HepG2 (cell line): ENCODE data around the gene MTCP1. TPM values are rescaled to one million over a fixed set of nuclear protein-coding genes. Genes with fewer than 3 reads are reported as not detected.

ENCODE experiments used
- ATAC-seq: fragments of 200-7000 bp; cut with Tn5 transposase; 3 replicates; pipeline ENCODE4 v1.9.1; 2020; ENCODE audit warnings: mild to moderate bottlenecking, moderate library complexity
- BruUV-seq: library from RNA; stranded (reverse); fragments of 400-500 nt; replicated peaks from 2 replicates; lab custom pipeline; 2021; lab: Mats Ljungman, UMichigan
- CTCF ChIA-PET: fragments of 300-600 bp; formaldehyde crosslinking; extraction: SDS; loops from one replicate; lab custom pipeline; 2021; ENCODE audit warnings: low total read pairs, inconsistent platforms, low intra/inter-chr PET ratio; lab: Yijun Ruan, JAX
- POLR2A ChIA-PET: fragments of 350-600 bp; sonication (Branson Sonifier 250); formaldehyde crosslinking; loops from one replicate; lab custom pipeline; 2020; ENCODE audit warnings: antibody characterized with exemption, inconsistent platforms; lab: Yijun Ruan, JAX
- DNase-seq: peaks from one replicate; pipeline ENCODE4 v3.0.0-alpha.2; 2015; ENCODE audit warnings: low spot score
- FAIRE-seq: peaks from 3 replicates; lab custom pipeline; 2011; peaks lifted over from hg19 to GRCh38; lab: Jason Lieb, UNC
- H2AFZ ChIP-seq: one replicate; pipeline ENCODE4 v1.6.1; 2011; ENCODE audit warnings: low read length, inconsistent platforms
- H3K27ac ChIP-seq: fragments of 300-600 bp; 3 replicates; pipeline ENCODE4 v1.8.0; 2011; ENCODE audit warnings: mixed run types, mild to moderate bottlenecking, mixed read lengths, low read length, inconsistent platforms; ENCODE audit not compliant: insufficient read depth; ENCODE audit errors: extremely low read length
- H3K27me3 ChIP-seq, 2 experiments: fragments of 200-600 bp in 1 of 2; 2 replicates in 1 of 2; 3 replicates in 1 of 2; pipeline versions ENCODE4 v1.6.0 to v1.8.0; 2011; ENCODE audit warnings: low read length in 2 of 2, mild to moderate bottlenecking in 2 of 2, moderate library complexity in 2 of 2, inconsistent platforms in 1 of 2; ENCODE audit not compliant: insufficient read depth in 2 of 2, control insufficient read depth in 1 of 2
- H3K36me3 ChIP-seq, 2 experiments: fragments of 200-600 bp in 1 of 2; replicated peaks in 1 of 2; 2 replicates in 1 of 2; 3 replicates in 1 of 2; pipeline versions ENCODE4 v1.5.1 to v1.8.0; 2011; ENCODE audit warnings: low read length in 2 of 2, inconsistent platforms in 1 of 2; ENCODE audit not compliant: insufficient read depth in 2 of 2, control insufficient read depth in 1 of 2
- H3K4me1 ChIP-seq: 2 replicates; pipeline ENCODE4 v1.5.1; 2012; ENCODE audit warnings: low read length, inconsistent platforms; ENCODE audit not compliant: insufficient read depth
- H3K4me2 ChIP-seq: 2 replicates; pipeline ENCODE4 v1.6.0; 2011; ENCODE audit warnings: low read depth, low read length, inconsistent platforms
- H3K4me3 ChIP-seq, 3 experiments: fragments of 200-600 bp in 1 of 3; sonication (generic), shearing (Covaris generic) in 1 of 3; replicated peaks in 1 of 3; 2 replicates each; pipeline ENCODE4 v1.5.1; 2011 to 2016; ENCODE audit warnings: low read length in 3 of 3, inconsistent platforms in 2 of 3, low read depth in 2 of 3, mild to moderate bottlenecking in 2 of 3, control low read depth in 1 of 3, mixed read lengths in 1 of 3; ENCODE audit not compliant: insufficient read depth in 1 of 3
- H3K79me2 ChIP-seq: one replicate; pipeline ENCODE4 v1.6.1; 2011; ENCODE audit warnings: low read length, inconsistent platforms; ENCODE audit not compliant: insufficient read depth
- H3K9ac ChIP-seq: 2 replicates; pipeline ENCODE4 v1.6.0; 2011; ENCODE audit warnings: mild to moderate bottlenecking, low read depth, low read length, inconsistent platforms; ENCODE audit not compliant: insufficient read depth
- H3K9me3 ChIP-seq: 2 replicates; pipeline ENCODE4 v1.5.1; 2012; ENCODE audit warnings: mild to moderate bottlenecking, low read length
- H4K20me1 ChIP-seq: 2 replicates; pipeline ENCODE4 v1.6.0; 2011; ENCODE audit warnings: inconsistent platforms, mild to moderate bottlenecking, low read length, moderate library complexity; ENCODE audit not compliant: insufficient read depth
- ARNT2 ChIP-seq: sonication (generic); formaldehyde crosslinking; IDR thresholded peaks from 2 replicates; pipeline ENCODE4 v1.8.0; 2022; ENCODE audit warnings: mild to moderate bottlenecking, low read depth, missing genetic modification reagents, moderate library complexity
- CREB1 ChIP-seq, 2 experiments: fragments of 450-650 bp in 1 of 2; IDR thresholded peaks; 2 replicates each; pipeline ENCODE4 v1.6.1; 2016 to 2017; ENCODE audit warnings: control low read depth in 1 of 2, mild to moderate bottlenecking in 1 of 2, missing compliant biosample characterization in 1 of 2, missing genetic modification characterization in 1 of 2
- FOSL2 ChIP-seq: sonication (generic); formaldehyde crosslinking; IDR thresholded peaks from 2 replicates; pipeline ENCODE4 v1.4.0; 2020; ENCODE audit warnings: missing genetic modification reagents
- FOXA1 ChIP-seq, 2 experiments: fragments of 450-650 bp in 1 of 2; sonication (generic) in 1 of 2; formaldehyde crosslinking in 1 of 2; IDR thresholded peaks; 2 replicates each; pipeline versions ENCODE4 v1.4.0 to v1.6.1; 2016 to 2020; ENCODE audit warnings: missing genetic modification reagents in 1 of 2
- FOXA3 ChIP-seq: IDR thresholded peaks from 2 replicates; pipeline ENCODE4 v1.6.1; 2016; ENCODE audit warnings: missing genetic modification reagents, missing compliant biosample characterization
- HMG20A ChIP-seq: IDR thresholded peaks from 2 replicates; pipeline ENCODE4 v1.6.1; 2016; ENCODE audit warnings: borderline replicate concordance
- PITX1 ChIP-seq: sonication (generic); formaldehyde crosslinking; IDR thresholded peaks from 2 replicates; pipeline ENCODE4 v1.5.1; 2020; ENCODE audit warnings: mild to moderate bottlenecking, missing genetic modification reagents
- SOX5 ChIP-seq: IDR thresholded peaks from 2 replicates; pipeline ENCODE4 v1.6.1; 2016; ENCODE audit warnings: borderline replicate concordance
- WGBS: methylation state at CpG from one replicate; pipeline ENCODE4 v1.1.6; 2017; ENCODE audit warnings: low lambda C conversion rate; 5-methylcytosine and 5-hydroxymethylcytosine counted together
- in situ Hi-C: cut with HindIII; loops from 2 replicates; pipeline ENCODE4 v1.10.0; 2017; ENCODE audit warnings: low pct_unique_long_range_greater_than_20kb; ENCODE audit not compliant: extremely low pct_ligation_motif_present
- intact Hi-C: fragments of 100-400 bp; cut with micrococcal nuclease; formaldehyde crosslinking; loops from one replicate; pipeline ENCODE4 v1.10.0; 2022; ENCODE audit not compliant: unreplicated experiment
- polyA plus RNA-seq, 8 experiments: library from polyadenylated mRNA; depleted of rRNA in 3 of 8; stranded (reverse) in 7 of 8; unstranded in 1 of 8; fragments of >200 nt; fragmentation: Illumina TruSeq in 4 of 8; extraction: Trizol in 4 of 8; gene quantifications; 2 replicates each; pipeline versions ENCODE4 v1.2.1 to v1.2.3, GENCODE V29; 2011 to 2016; ENCODE audit warnings: low read depth in 4 of 8, missing spikeins in 1 of 8, mixed read lengths in 1 of 8; ENCODE audit not compliant: insufficient read depth in 1 of 8
- total RNA-seq, 5 experiments: library from RNA; depleted of rRNA; stranded (reverse); fragments of >200 nt; fragmentation: Illumina TruSeq; extraction: Trizol; gene quantifications; 2 replicates each; pipeline ENCODE4 v1.2.3, GENCODE V29; 2016; ENCODE audit warnings: low read depth in 1 of 5
- TF ChIP-seq, protein P1 (sequence below): sonication (generic); formaldehyde crosslinking; IDR thresholded peaks from 2 replicates; pipeline ENCODE4 v1.4.0; 2020; ENCODE audit warnings: missing genetic modification reagents
- TF ChIP-seq, protein P2 (sequence below): sonication (generic); formaldehyde crosslinking; conservative IDR thresholded peaks from 2 replicates; pipeline ENCODE4 v1.4.0; 2020; ENCODE audit warnings: mild to moderate bottlenecking, missing genetic modification reagents, moderate library complexity

MTCP1 gene
- total and polyA plus RNA-seq, 2 of the 13 experiments (the other 11 are each of a cell fraction or from before 2014, with no cell fraction given), result 5.1 to 18.9 TPM

DNA sequence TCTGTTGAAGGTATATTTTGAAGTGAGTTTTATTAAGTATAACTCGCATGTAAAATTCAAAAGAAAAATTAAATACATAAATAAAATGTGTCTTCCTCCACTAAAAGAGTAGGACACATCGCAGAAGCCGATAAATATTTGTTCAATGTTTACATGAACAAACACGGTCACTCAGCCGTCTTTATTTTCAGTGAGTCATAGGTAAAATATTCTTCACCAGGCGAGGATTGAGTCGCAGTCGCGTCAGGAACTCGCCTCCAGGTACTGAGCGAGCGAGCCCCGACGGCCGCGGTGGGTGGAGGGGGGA is 44.6 kb downstream of the MTCP1 start:
- Histone ChIP-seq H3K4me3 (peak overlapping the region; percentile 40 to 63 (median 47); a peak in 4 of 6 replicates), H2AFZ (no peak overlapping the region), H3K4me2 (peak overlapping the region; percentile 49), H3K4me1 (peaks cover 33% of the 10 kb centered on the region; the same call in 1 of the 2 replicates), H3K36me3 (no peaks in the 10 kb centered on the region), H3K9me3 (no peaks in the 10 kb centered on the region), H3K79me2 (peaks cover 27% of the 10 kb centered on the region), H3K9ac (peak overlapping the region; percentile 89; the same call in 1 of the 2 replicates), H3K27me3 (no peaks in the 10 kb centered on the region; a peak in 1 of 5 replicates), H3K27ac (peak overlapping the region; percentile 97), H4K20me1 (no peaks in the 10 kb centered on the region)
- TF ChIP-seq ARNT2 (CRISPR knock-in tag), result no peak
- TF ChIP-seq SOX5 (CRISPR knock-in tag), result no peak
- TF ChIP-seq HMG20A, result peak; percentile 15; the same call in 1 of the 2 replicates
- peak; percentile 69; the same call in 1 of the 2 replicates for TF ChIP-seq FOXA3 (CRISPR knock-in tag)
- TF ChIP-seq, protein P1, sequence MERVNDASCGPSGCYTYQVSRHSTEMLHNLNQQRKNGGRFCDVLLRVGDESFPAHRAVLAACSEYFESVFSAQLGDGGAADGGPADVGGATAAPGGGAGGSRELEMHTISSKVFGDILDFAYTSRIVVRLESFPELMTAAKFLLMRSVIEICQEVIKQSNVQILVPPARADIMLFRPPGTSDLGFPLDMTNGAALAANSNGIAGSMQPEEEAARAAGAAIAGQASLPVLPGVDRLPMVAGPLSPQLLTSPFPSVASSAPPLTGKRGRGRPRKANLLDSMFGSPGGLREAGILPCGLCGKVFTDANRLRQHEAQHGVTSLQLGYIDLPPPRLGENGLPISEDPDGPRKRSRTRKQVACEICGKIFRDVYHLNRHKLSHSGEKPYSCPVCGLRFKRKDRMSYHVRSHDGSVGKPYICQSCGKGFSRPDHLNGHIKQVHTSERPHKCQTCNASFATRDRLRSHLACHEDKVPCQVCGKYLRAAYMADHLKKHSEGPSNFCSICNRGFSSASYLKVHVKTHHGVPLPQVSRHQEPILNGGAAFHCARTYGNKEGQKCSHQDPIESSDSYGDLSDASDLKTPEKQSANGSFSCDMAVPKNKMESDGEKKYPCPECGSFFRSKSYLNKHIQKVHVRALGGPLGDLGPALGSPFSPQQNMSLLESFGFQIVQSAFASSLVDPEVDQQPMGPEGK (CRISPR knock-in tag), result 0 out of 2 replicates have a peak, but pooled peaks have one; percentile 40
- TF ChIP-seq FOSL2 (CRISPR knock-in tag), result peak; percentile 89
- no peak for TF ChIP-seq CREB1 (IDR thresholded peaks at IDR 0.05)
- 0 out of 2 replicates have a peak, but pooled peaks have one; percentile 9 for TF ChIP-seq CREB1 (CRISPR knock-in tag; IDR thresholded peaks at IDR 0.05)
- TF ChIP-seq, protein P2, sequence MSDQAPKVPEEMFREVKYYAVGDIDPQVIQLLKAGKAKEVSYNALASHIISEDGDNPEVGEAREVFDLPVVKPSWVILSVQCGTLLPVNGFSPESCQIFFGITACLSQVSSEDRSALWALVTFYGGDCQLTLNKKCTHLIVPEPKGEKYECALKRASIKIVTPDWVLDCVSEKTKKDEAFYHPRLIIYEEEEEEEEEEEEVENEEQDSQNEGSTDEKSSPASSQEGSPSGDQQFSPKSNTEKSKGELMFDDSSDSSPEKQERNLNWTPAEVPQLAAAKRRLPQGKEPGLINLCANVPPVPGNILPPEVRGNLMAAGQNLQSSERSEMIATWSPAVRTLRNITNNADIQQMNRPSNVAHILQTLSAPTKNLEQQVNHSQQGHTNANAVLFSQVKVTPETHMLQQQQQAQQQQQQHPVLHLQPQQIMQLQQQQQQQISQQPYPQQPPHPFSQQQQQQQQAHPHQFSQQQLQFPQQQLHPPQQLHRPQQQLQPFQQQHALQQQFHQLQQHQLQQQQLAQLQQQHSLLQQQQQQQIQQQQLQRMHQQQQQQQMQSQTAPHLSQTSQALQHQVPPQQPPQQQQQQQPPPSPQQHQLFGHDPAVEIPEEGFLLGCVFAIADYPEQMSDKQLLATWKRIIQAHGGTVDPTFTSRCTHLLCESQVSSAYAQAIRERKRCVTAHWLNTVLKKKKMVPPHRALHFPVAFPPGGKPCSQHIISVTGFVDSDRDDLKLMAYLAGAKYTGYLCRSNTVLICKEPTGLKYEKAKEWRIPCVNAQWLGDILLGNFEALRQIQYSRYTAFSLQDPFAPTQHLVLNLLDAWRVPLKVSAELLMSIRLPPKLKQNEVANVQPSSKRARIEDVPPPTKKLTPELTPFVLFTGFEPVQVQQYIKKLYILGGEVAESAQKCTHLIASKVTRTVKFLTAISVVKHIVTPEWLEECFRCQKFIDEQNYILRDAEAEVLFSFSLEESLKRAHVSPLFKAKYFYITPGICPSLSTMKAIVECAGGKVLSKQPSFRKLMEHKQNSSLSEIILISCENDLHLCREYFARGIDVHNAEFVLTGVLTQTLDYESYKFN (CRISPR knock-in tag), result 0 out of 2 replicates have a peak, but pooled peaks have one; percentile 11
- TF ChIP-seq PITX1, result no peak
- TF ChIP-seq FOXA1 (IDR thresholded peaks at IDR 0.05), result peak; percentile 52; the same call in 1 of the 2 replicates
- TF ChIP-seq FOXA1 (CRISPR knock-in tag; IDR thresholded peaks at IDR 0.05), result no peak
- FAIRE-seq (no peak), ATAC-seq (peak; percentile 80; the same call in 2 of the 3 replicates), DNase-seq (no peak)
- 0% methylated on average over 4 of the region's 16 CpGs for WGBS
- in situ Hi-C loops, result no loop called here
- no TSS peak for BruUV-seq
- intact Hi-C loops, result loop anchor here (1.0 to 5.0 kb wide), 2 partner anchors 38 to 46 kb away; partner anchors contain the start of genes BRCC3, CMC4 and MTCP1
- POLR2A ChIA-PET, result interaction anchor here (1.1 to 1.4 kb wide), 5 partner anchors 19 to 190 kb away, joined by 4 to 15 read pairs (median 7); partner anchors contain the start of gene VBP1
- CTCF ChIA-PET, result no interaction called here
